ENCODE data around the gene NAA15.

DNA sequence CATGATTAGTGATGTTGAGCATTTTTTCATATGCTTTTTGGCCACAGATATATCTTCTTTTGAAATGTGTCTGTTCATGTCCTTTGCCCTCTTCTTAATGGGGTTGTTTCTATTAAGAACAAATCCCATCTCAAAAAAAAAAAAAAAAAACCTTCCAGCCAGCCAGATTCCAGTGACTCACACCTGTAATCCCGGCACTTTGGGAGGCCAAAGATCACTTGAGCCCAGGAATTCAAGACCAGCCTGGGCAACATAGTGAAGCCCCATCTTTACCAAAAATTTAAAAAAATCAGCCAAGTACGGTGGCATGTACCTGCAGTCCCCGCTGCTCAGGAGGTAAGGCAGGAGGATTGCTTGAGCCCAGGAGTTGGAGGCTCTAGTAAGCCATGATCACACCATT lies 157.7 kb downstream of the NAA15 start:
- no peak for TF ChIP-seq GATA2 (IDR thresholded peaks at IDR 0.05; ENCODE audit: low read depth, low read length)
- no peak for TF ChIP-seq GATA3 (IDR thresholded peaks at IDR 0.05; ENCODE audit: low read depth, low read length)

All from SH-SY5Y (cell line).